Stimulated activated CD8-positive, alpha-beta memory T cell treated with anti-CD3 and anti-CD28 coated beads, Interleukin-15, amount 100 ng/mL, for 4 hours (primary cell): ENCODE data around the gene PDILT.
"Not testable (repeated sequence)": the region's sequence is repeated elsewhere in the genome, so short reads cannot be mapped to it uniquely, and the experiment has no call there.

Experiments used
- DNase-seq, 2 donors: peaks; one replicate each; pipeline ENCODE4 v3.0.0-alpha.2; 2020; ENCODE audit warnings: low read depth in 2 of 2

PDILT gene, protein sequence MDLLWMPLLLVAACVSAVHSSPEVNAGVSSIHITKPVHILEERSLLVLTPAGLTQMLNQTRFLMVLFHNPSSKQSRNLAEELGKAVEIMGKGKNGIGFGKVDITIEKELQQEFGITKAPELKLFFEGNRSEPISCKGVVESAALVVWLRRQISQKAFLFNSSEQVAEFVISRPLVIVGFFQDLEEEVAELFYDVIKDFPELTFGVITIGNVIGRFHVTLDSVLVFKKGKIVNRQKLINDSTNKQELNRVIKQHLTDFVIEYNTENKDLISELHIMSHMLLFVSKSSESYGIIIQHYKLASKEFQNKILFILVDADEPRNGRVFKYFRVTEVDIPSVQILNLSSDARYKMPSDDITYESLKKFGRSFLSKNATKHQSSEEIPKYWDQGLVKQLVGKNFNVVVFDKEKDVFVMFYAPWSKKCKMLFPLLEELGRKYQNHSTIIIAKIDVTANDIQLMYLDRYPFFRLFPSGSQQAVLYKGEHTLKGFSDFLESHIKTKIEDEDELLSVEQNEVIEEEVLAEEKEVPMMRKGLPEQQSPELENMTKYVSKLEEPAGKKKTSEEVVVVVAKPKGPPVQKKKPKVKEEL

DNA sequence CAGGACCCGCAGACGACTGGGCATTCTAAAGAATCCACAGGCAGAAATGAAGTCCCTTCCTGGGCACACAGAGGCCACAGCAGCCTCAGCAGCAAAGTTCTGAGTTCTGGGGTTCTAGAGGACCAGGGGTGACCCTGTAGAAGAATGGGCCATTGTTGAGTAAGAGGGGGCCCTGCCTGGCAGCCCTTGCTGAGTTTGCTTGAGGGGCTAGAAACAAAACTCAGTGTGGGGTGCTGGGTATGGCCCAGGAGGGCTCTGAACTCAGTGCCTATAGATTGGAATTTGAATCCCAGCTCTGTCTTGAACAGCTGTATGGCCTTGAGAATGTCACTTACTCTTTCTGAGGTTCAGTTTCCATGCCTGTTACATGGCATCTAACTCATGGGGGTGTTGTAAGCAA, at the start of gene PDILT:
Gene PDILT (minus strand): TSS at position 101 of the 400 bp plus-strand sequence. CDS start 5,437 bp downstream, outside the sequence.
- no peak for DNase-seq

DNA sequence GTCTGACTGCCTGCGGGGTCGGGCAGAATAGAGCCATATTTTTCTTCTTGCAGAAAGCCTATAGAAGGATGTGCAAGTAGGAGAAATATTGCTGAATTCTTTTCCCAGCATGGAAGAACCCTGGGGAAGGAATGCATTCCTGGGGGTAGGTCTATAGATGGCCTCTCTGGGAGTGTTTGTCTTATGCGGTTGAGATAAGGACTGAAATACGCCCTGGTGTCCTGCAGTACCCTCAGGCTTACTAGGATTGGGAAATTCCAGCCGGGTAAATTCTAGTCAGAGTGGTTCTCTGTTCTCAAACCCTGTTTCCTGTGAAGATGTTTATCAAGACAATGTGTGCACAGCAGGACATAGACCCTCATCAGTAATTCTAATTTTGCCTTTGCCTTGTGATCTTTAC, 49.1 kb upstream of the PDILT start:
- not testable (repeated sequence) for DNase-seq

DNA sequence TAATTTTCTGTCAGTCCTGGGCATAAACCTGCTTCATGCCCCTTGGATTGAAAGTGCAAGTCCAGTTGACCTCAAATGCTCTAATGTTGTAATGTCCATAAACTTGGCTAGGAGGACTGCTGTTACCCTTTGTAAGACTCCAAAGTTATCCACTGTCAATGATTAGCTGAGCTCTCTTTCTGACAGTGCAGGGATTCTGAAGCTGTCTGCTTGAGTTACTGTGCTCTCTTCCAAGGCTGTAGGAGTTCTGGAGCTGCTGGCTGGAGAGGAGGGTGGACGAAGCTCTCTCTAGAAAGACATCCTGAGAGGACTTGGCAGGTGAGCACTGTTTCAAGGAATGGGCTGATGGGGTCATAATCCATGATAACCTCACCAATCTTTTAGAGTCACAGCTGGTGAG, 46.8 kb upstream of the PDILT start, which contains the start of gene ACSM2A:
Gene ACSM2A (plus strand): TSS at position 158 of the 400 bp plus-strand sequence. CDS start 8,594 bp downstream, outside the sequence.
- DNase-seq, result not testable (repeated sequence)

DNA sequence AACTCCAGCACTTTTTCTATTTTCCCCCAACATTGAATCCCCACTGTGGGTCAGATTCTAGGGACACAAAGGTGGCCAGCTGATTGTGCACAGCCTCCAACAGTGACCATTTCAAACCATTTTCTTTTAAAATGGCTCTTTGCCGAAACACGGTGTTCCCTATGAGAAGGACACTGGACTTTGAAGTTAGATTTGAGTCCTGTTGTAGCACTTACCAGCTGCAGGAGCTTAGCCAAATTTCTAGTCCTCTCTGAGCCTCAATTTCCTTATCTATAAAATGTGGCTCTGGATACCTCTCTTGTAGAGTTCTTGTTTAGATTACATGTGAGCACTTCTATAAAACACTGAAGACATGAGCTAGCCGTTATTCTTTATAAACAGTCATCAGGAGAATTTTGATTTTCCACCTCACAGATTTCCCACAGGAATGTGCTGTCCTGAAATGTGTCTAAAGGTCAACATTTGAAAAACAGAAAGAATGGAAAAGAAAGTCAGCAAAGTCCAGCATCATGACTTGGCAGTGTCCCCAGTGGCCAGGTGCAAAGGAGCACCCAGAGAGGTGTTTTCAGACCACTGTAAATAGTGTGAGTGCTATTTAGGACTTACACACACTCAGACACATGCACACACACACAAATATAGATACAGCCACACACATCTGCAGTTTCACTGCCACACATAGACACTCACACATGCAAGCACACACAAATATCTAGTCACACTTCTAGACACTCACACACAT, 42.3 kb upstream of the PDILT start:
- not testable (repeated sequence) for DNase-seq

DNA sequence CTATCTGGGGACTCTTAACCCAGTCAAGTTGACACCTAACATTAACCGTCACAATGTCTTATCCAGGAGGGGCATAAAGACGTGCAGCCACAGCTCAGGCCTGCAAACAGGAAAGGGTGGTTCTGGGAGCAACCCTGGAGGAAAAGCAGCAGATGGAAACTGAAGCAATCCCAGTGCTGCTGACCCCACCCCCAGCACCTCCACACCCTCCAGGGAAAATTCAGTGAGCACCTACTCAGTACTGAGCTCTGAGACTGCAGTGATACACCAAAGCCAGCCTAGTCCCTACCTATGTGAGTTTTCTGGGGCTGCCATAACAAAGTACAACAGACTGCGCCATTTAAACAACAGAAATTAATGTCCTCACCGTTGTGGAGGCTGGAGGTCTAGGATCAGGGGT, 37.3 kb upstream of the PDILT start:
- not testable (repeated sequence) for DNase-seq

DNA sequence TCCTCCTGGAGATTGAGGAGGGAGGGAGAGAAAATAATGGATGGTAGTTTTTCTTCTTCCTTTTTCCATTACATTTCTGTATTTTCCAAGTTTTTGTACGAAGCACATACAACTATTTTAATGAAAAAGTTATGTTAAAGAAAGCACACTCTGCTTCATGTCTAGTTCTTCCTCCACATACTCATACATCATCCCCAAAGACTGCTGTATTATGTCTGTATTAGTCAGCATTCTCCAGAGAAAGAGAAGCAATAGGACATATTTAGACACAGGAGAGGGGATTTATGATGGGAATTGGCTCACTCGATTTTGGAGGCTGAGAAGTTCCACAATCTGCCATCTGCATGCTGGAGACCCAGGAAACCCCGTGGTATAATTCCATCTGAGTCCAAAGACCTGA, 36.7 kb upstream of the PDILT start:
- no peak for DNase-seq

DNA sequence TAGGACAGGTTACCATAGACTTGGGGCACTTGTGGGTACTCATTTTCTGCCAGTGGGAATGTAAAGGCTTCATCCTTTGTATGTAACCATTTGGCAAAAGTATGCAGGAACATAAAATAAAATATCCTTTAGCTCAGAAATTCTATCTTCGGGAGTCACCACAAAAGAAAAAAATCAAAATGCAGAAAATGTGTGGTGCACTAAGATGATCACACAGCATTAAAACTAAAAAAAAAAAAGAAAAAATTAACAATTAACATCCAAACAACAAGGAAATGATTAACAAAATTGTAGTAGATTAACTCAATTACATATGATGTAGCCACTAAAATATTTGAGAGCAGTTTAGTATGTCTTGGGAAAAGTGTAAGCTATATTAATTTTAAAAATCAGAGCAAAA, 36.2 kb upstream of the PDILT start:
- DNase-seq, result not testable (repeated sequence)

DNA sequence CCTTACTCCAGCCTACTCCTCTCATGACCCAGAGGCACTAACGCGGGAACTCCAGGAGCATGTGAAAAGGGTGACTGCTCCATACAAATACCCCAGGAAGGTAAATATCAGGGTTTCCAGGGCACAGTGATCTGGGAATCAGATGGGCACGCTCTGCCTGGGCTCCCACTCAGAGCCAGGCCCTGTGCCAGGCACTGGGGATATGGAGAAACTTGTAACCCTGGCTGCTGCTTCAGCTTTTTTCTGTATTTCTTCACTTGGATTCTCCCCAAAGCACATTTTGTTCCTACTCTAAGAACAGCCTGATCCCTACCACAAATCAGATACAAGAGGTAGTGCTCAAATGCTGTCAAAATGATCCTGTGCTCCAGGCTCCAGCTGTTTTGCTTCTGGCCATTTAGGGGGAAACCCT, 35.3 kb upstream of the PDILT start:
- not testable (repeated sequence) for DNase-seq

DNA sequence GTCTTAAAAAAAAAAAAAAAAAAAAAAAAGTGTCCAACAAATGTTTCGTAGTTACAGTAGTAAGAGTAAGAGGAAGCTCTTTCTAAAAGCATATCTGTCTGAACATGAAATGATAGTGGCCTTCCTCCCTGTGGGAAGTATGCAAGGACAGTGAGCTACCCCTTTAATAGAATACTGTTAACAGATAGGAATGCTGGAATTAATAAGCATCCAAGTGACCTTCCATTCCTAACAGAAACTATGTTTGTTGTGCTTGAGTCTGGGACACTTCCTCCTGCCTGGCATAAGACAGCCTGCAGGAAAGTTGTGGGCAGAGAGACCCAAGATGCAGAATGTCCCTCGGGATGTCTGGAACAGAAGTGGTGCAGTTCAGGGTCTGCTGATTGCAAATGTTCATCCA, 34.4 kb upstream of the PDILT start:
- not testable (repeated sequence) for DNase-seq

DNA sequence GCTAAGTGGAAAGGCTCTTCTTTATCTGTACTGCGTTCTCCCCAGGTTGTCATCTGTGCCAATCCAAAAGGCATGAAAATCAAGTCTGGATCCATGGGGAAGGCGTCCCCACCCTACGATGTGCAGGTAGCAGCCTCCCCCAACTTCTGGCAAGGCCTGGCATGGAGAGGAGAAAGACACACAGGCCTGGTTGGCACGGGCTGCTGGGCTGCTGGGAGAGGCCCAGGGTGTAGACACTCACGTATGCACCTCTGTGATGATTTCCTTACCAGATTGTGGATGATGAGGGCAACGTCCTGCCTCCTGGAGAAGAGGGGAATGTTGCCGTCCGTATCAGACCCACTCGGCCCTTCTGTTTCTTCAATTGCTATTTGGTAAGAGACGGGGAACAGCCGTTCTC, 26.4 kb upstream of the PDILT start:
- no peak for DNase-seq

DNA sequence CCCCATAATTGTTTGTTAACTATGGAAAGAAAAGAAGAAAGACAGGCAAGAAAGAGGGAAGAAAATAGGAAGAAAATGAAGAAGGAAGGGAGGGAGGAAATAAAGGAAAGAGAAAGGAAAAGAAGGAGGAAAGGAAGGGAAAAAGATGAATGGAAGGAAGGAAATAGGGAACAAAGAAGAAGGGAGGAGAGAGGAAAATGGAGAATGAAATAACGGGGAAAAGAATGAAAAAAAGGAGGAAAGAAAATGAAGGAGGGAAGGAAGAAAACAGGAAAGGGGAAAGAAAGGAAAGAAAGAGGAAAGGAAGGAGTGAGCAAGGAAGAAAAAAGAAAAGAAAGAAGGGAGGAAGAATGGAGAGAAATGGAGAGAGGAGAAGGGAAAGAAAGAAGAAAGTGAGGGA, 25.9 kb upstream of the PDILT start:
- DNase-seq, result not testable (repeated sequence)

DNA sequence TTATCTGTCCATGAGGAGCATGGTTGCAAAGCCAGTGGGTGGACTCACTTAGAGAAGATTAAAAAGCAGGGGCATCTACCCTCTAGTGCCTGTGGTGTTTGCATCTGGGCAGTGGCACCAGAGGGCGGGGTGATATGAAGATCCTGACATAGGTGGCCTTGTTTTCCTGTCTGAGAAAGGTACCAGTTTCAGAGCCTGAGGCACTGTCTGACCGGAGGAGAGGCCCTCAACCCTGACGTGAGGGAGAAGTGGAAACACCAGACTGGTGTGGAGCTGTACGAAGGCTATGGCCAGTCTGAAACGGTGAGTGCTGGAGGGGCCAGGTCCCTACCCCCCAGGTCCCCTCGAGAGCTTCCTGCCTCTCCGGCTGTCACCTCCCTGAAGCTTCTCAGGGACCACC, 25.0 kb upstream of the PDILT start:
- not testable (repeated sequence) for DNase-seq

DNA sequence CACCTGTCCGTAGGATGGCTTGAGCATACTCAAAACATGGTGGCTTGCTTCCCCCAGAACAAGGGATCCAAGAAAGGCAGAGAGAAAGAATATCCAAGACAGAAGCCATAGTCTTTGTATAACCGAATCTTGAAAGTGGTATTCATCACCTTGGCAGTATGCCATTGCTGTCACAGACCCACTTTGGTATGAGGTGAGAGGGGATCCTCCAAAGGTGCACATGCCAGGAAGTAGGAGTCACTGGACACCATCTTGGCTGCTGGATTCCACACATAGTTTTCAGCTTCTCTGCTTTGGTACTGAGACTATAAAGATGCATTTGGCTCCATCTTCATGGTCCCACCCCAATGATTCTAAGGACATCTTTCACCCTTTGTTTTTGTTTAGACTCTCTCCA, 22.9 kb upstream of the PDILT start:
- DNase-seq, result not testable (repeated sequence)

DNA sequence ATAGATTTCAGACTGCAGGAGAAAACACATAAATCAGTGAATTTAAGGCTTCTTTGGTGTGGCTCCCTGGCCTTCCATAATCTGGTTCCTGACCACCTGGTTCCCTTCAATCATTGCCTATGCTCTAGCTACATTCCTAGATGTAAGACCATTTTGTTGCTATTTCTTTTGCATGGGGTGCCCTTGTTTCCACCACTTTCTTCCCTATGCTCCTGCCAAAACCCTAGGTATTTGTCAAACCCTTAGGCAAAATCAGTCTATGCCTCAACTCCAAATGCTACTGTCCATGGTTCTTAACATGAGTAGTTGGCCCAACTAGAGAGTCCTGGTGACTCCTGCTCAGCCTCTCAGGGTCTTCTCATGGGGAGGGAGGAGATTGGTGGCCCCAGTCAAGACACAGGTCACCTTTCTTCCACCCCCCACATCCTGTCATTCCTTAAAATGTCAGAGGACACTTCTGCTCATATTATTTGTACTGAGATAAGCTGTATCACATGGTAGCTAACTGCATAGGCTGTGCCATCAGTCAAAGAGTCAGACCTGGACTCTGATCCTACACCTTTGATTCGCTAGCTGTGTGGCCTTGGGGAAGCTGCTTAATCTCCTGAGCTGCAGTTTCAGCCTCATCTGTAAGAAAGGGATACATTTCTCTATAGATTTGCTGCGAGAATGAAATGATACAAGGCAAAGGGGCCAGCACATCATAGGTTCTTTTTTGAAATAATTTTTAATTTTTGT, 19.8 kb upstream of the PDILT start:
- DNase-seq, result no peak

DNA sequence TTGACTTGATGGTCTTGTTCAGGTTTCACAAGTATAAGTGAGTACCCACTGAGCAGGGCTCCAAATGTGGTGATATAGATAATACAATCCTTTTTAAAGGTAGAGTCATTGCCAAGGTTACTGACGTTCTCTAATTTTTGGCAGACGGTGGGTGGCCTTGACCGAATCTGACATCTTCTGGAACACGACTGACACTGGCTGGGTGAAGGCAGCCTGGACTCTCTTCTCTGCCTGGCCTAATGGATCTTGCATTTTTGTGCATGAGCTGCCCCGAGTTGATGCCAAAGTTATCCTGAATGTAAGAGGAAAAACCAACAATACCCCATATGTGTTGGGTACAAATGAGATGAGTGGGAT, 19.2 kb upstream of the PDILT start:
- DNase-seq, result not testable (repeated sequence)

DNA sequence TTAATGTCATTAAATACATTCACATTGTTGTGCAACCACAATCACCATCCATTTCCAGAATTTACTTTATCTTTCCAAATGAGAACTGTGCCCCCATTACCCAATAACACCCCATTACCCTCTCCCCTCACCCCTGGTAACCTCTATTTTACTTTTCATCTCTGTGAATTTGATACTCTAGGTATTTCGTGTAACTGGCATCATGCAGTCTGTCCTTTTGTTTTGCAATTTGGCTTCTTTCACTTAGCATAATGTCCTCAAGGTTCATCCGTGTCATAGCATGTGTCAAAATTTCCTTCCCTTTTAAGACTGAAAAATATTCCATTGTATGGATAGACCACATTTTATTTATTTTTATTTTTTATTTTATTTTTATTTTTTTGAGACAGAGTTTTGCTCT, 17.2 kb upstream of the PDILT start:
- DNase-seq, result not testable (repeated sequence)

DNA sequence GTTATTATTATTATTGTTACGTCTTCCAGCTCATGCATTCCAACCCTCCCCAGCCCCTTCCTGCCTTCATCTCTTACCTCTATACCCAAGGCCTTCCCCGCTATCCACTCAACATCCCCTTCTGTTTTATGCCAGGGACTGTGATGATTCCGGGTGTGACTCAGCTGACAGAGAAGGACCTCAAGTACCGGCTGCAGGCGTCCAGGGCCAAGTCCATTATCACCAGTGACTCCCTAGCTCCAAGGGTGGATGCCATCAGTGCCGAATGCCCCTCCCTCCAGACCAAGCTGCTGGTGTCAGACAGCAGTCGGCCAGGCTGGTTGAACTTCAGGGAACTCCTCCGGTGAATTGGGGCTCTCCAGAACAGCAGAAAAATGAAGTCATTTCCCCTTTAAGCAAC, 14.6 kb upstream of the PDILT start:
- not testable (repeated sequence) for DNase-seq

DNA sequence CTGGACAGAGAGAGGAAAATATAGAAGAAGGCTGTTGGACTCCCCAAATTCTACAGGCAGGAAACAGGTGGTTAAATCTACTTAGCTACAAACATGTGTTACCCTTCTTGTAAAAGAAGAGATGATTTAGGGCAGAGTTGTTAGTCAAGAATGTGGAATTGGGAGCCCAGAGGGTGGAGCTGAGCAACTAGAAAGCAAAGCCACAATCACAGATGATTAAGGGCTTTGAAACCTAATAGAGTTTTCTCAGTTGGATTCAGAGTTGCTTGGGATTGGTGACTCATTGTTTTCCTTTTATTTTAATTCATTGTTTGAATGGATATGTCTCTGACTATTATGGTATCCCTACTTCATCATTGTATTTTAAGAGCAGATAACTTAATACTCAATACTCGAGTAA, 11.0 kb upstream of the PDILT start:
- no peak for DNase-seq

DNA sequence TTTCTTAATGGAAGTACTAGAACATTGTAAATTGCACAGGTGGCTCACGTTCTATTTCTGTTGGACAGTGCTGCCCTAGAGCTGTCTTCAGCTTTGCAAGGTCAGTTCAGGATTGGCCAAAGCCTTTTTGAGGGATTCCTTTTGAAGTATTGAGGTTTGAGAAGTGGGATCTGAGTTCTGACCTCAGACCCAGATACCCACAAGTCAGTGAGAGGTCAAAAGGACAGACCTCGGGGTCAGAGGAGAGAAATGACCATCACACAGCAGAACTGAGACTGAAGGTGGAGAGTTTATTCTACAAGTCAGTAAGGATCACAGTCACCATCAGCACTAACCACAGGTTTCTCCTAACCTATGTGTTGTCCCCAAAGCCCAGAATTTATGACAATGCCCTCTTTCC, 6.5 kb upstream of the PDILT start:
- DNase-seq, result no peak

DNA sequence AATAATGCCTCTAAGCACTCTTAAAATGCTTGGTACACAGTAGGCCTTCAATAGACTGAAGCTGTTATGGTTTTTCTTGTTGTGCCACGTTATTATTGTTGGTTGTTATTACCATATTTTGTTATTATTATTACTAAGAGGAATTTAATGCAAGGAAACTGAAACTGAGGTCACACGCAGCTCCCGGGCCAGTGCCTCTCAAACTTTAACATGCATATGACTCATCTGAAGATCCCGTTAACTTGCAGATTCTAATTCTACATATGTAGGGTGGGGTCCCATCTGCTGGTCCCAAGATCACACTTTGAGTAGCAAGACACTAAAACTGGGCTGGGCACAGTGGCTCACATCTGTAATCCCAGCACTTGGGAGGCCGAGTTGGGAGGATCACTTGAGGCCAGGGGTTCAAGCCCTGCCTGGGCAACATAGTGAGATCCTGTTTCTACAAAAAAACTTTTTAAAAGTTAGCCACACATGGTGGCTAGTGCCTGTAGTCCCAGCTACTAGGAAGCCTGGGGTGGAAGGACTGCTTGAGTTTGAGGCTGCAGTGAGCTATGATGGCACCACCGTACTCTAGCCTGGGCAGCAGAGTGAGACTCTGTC, 5.7 kb upstream of the PDILT start:
- DNase-seq, result no peak

DNA sequence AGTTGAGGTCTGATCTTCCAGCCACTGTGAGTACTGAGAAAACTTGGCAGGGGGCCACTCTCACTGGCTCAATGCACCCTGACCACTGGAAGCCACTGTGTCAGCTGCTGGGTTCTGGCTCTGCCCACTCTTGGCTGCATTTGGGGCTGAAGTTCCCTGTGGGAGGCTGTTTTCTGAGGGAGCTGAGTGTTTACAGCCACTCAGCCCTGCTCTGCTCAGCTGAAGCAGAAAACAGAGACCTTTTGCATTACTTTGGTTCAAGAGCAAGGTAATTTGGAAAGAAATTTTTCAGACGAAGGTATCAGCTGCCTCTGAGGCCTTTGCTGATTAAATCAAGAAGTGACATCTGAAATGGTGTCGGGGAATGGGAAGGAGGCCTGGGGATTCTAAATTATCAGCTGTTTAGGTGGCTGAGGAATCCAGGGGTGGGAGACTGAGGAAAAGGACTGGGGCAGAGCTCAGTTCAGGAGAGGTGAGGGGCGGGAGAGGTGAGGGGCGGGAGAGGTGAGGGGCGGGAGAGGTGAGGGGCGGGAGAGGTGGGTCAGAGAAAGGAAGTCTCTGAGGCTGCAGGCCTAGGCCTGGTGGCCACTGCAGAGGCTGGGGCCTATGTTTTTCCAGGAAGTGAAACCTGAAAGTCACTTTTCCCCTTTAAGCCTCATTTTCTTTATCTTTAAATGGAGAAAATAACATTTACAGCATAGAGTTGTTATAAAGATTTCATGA, 5.0 kb upstream of the PDILT start, which contains the start of gene ACSM5:
Gene ACSM5 (plus strand): TSS at position 137 of the 723 bp plus-strand sequence. CDS start 1,951 bp downstream, outside the sequence.
- no peak for DNase-seq
